OCI-M2 (cell line): ENCODE measurements around the gene HES5.
"Not testable (repeated sequence)": the region's sequence is repeated elsewhere in the genome, so short reads cannot be mapped to it uniquely, and the experiment has no call there.

Experiments used
- DNase-seq: peaks from one replicate; lab custom pipeline; 2025; ENCODE audit not compliant: unreplicated experiment; lab: John Stamatoyannopoulos, UW

Gene HES5

DNA sequence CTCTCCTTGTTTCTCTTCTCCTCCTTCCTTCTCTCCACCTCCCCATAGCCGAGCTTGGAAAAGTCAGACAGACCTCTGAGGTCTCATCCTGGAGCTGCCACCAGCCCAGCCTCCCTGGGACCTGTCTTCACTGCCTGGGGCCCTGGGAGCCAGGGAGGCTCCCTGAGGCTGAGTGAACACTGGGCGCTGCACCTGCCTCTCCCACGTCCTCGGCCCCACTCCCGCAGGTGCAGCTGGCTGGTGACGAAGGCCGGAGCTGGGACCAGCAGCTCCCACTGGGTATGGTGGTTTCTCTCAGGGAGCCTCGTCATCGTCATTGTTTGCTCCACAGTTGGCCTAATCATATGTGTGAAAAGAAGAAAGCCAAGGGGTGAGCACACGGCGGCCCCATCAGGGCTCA, 31.4 kb upstream of the HES5 start:
- DNase-seq = no peak

DNA sequence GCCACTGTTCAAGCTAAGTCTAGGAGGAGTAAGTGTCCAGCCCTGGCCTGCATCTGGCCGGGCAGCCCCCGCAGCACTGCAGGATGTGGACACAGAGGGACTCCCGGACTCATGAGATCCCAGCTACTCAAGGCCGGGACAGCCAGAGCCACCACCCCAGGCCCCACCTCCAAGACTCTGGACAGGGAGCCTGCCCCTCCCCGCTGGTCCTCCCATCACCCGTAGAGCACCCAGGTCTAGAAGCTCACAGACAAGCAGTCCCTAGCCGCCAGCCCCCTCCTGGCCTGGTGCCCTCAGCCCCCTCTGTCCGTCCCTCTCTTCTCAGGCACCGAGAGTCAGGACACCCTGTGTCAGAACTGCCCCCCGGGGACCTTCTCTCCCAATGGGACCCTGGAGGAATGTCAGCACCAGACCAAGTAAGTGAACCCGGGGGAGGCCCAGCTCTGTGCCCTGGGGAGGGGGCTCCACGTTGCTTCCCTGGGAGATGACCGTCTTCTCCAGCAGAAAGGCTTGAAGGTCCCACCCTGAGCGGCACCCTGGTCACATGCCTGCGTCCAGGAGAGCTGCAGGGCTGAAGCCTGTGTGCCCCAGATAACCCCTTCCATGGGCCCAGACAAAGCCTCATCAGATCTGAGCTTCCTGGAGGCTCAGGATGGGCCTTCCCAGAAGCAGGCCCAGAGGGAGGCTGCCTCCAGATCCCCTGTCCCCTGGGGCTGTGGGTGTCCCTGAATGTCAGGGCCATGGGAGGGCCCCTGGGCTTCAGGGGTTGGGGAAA, 30.4 kb upstream of the HES5 start:
- DNase-seq = no peak

DNA sequence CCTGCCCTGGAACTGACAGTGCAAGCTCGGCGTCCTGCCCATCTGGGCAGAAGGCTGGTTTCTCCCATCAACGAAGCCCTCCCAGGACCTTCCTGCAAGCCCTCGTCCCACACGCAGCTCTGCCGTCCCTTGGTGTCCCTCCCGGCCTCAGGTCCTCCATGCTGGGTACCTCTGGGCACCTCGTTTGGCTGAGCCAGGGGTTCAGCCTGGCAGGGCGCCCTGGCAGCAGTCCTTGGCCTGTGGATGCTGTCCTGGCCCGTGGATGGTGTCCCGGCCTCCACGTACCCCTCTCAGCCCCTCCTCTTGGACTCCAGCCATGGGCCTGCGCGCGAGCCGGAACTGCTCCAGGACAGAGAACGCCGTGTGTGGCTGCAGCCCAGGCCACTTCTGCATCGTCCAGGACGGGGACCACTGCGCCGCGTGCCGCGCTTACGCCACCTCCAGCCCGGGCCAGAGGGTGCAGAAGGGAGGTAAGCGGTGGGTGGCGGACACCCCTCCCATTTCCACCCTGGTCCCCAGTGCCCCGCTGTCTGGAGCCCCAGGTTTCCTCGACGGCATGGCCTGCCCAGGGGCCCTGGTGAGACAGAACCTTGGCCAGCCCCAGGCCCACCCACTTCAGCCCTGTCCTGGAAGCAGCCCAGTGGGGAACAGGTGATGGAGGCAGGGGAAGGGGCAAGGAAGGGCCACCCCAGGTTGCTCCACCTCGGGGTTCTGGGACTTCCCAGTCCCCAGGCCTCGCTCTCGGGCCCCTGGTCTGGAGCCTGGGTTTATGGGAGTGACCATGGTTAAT, 29.6 kb upstream of the HES5 start:
- DNase-seq = no peak

DNA sequence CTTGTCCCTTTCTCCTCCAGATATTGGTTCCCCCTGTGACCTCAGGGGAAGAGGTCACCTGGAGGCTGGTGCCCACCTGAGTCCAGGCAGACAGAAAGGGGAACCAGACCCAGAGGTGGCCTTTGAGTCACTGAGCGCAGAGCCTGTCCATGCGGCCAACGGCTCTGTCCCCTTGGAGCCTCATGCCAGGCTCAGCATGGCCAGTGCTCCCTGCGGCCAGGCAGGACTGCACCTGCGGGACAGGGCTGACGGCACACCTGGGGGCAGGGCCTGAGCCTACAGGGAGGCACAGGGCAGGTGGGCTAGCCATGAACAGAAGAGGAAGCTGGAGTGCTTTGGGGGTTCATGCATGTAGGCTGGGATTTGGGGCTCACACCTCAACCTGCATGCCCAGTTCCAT, 28.8 kb upstream of the HES5 start:
- DNase-seq = no peak

DNA sequence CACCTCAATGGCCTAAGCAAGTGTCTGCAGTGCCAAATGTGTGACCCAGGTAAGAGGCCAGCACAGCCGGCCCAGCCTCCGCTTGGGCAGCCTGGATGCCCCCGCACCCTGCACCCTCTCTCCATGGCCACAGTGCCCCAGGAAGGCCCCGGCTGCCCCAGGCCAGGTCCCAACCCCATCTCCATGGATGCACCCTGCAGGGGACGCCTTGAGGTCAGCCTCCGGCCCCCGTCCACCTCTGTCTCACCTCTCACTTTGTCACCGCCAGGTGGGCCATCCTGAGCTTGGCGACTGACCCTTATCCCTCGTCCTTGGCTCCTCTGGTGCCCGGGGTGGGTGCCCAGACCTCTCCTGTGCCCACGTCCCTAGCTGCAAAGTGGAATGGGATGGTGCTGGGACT, 28.4 kb upstream of the HES5 start:
- no peak for DNase-seq

DNA sequence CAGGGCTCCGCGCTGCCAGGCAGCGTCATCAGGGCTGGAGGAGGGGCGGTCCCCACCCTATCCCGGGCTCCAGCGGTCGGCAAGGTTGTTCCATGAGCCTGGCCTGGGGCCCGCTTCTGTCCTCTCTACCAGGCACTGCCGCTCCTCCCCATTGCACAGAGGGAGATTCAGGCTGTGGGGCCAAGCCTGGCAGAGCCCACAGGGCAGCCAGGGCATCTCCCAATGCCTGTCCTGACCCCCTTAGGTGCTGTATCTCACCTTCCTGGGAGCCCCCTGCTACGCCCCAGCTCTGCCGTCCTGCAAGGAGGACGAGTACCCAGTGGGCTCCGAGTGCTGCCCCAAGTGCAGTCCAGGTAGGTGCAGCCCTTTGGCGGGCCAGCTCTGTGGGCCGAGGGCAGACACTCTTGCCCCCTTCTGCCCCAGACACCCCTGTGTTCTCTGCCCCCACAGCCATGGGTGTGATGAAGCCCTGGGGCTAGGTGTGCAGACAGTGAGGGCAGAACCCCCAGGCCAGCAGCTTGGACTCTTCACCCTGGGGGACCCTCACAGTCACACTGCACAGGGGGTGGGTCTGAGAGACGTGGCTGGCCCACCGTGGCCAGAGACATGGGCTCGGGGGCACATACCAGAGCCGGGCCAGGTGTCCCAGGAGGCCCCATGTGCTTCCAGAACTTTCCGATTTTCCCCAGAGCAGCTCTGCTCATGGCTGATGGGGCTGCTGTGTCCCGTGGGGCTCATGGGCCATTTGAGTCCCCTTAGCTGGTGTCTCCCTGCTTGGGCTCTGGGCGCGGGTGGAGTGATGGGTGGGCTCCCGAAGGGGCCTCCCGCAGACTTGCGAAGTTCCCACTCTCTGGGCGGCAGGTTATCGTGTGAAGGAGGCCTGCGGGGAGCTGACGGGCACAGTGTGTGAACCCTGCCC, 27.7 kb upstream of the HES5 start:
- no peak for DNase-seq

DNA sequence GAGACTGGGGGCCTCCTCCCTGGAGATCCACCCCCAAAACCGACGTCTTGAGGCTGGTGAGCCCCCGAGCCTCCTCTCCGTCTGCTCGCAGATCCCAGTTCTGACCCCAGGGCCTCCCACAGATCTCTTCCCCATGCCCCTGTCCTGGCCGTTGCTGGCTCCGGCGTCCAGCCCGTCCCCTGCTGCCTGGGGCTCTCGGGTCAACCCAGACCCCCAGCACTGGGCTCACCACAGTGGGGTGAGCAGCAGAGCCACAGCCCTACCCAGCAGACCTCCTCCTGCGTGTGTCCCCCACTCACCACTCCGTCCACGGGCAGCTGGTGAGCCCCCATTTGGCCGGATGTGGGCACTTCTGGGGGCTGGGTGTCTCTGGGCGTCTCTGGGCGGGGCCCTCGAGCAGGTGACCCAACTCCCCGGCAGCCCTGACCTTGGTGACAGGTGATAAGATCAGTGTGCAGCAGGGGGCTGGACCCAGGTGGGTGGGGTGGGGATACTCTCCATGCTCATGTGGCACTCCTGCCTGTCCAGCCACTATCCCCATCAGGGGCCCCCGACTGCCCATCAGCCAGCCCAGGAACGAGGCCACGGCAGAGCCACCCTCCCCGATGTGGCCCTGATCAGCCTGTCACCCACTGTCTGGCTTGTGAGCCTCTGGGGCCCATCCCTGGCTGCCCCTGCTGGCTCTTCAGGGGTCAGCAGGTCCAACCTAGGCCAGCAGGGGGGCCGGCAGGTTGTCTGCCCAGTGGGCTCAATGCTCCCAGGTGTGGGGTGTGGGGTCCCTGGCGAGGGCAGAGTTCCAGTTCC, 26.8 kb upstream of the HES5 start:
- DNase-seq = no peak

DNA sequence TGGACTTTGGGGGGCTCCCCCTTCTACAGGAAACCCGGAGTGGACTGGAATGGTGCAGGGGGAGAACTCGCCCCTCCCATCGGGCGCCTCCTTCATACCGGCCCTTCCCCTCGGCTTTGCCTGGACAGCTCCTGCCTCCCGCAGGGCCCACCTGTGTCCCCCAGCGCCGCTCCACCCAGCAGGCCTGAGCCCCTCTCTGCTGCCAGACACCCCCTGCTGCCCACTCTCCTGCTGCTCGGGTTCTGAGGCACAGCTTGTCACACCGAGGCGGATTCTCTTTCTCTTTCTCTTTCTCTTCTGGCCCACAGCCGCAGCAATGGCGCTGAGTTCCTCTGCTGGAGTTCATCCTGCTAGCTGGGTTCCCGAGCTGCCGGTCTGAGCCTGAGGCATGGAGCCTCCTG, 26.2 kb upstream of the HES5 start, which contains the start of gene TNFRSF14:
Gene TNFRSF14 (plus strand): TSS at position 95 of the 401 bp plus-strand sequence. CDS start 294 bp downstream, at position 389.
- DNase-seq = no peak

DNA sequence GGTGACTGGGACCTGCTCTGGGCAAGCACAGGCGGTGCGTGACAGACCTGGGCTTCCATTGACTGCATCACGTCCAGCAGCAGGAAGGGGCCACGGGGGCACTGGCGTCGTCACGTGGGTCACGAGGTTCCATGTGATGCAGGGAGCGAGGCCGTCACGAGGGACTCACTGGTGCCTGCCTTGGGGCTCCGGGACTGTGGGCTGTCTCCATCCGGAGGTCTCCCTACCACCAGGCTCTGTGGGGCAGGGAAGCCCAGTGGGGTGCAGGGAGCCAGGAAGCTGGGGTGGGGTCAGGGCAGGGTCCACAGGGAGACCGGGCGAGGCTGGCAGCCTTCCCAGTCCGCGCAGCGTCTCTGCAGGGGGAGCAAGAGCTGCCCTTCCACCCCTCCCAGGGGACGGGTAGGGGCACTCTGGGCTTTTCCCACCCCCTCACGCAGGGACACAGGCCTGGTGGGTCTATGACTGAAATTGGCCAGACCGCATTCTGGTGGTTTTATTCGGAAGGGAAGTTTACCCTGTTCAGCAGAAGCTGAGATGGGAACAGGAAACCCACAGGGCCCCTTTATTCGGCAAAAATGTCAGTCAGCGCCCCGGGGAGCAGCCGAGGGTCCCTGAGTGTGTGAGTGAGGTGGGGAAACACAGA, 25.7 kb upstream of the HES5 start:
- DNase-seq = no peak

DNA sequence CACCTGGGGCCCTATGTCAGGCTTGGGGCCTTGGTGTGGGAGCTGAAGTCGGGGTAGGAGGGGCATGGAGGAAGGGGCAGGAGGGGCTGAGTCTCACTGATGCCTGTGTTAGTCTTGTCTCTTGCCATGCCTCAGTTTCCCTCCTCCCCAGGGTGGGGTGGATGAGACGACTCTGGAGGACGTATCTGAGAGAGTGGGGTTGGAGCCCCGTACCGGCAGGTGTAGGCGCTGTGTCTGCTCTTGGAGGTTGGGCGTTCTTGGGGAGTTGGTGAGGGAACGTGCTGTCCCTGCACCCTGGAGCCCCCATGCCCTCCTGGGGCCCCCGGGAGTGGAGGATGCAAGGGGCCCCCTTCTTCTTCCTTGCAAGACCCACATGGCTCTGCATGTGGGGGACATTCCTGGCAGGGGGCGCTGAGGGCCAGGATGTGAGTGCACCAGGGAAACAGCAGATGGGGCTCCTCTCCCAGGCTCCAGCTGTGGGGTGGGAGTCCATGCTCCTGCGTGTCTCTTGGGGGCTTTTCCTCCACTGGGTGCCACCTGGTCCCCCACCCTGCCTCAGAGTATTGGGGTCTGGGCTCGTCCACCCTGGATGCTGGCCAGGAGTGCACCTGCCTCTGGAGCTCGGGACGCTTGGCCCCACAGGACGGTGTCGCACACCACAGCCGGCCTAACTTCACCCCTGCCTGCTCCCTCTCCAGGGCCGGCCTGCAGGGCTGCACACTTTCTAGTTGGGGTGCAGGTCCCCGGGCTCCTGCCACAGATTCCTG, 24.7 kb upstream of the HES5 start:
- no peak for DNase-seq

DNA sequence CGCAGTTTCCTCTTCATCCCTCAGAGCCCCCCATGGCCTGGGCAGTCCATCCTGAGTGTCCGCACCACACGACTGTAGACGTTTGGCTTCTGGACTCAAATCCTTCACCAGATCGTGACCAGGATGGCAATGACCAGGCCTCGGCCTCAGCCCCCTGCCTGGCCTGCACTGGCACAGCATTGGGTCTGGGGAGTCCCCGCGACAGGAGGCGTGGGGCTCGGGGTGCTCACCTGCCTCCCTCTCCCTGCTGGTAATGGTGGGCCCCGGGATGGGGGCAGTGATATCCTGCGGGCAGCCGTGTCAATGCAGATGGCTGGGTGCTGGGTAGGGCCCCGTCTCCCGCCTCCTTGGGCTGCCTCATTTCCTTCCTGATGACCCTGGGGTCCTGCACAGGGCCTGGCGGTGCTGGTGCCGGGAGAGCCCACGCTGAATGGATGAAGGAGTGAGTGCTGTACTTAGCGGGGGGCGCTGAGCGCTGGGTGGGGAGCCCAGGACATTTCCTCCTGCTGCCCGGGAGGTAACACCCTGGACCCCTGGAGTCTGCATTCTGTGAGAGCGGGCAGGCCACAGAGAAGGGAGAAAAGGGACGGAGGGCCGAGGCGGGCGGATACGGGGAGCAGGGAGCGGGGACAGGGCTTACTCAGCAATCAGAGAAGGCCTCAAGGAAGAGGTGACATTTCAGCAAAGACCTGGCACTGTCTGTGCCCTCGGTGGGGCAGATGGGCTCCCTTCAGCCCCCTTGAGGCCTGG, 24.0 kb upstream of the HES5 start:
- no peak for DNase-seq

DNA sequence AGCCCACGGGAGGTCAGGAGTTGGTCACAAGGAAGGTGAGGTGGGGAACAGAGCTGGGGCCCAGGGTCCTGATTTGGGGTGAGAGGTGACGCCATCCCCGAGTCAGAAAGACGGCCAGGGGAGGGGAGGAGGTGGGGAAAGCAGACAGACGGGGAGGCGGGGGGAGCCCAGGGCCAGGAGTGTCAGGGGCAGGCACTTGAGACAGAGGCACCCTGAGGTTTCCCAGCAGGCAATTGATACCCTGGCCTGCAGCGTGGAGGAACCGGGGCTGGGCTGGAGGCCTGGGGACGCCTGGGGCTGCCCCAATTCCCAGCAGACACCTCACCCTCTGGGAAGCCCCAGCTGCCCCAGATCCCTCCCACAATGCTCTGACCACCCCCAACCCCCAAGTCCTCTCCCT, 23.0 kb upstream of the HES5 start:
- DNase-seq = not testable (repeated sequence)

DNA sequence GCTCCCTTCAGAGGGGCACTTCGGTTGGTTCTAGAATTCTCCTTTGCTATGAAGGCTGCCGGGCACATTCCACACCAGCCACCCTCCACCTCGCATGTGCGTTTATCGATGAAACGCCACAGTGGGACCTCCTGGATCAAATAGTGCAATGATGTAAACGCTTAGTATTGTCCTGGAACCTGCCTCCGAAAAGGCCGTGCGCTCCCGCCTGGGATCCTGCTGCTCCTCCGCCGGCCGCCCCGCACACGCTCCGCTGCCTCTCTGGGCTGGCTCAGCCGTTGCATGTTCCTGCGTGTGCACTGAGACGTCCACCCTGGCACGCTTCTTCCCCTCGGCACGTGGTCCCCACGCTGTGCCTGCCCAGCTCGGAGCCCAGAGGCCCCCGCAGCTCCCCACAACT, 22.1 kb upstream of the HES5 start:
- DNase-seq = no peak

DNA sequence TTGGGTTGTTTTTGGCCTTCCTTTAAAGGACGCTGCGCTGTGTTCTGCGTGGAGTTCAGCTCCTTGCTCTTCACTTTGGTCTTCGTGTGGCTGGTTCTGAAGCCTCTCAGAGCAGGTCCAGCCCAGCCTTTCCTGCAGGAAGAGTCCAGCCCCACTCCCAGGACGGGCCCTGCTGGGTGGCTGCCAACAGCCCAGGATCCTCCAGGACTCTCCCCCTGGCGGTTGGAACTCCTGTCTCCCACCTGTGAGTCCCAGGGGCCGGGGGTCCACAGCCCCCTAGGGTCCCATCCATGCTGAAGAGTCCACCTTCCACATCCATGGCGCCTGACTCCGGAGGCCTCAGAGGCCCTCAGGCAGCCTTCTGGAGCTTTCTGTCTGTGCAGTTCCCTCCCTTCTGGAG, 21.5 kb upstream of the HES5 start:
- DNase-seq = not testable (repeated sequence)

DNA sequence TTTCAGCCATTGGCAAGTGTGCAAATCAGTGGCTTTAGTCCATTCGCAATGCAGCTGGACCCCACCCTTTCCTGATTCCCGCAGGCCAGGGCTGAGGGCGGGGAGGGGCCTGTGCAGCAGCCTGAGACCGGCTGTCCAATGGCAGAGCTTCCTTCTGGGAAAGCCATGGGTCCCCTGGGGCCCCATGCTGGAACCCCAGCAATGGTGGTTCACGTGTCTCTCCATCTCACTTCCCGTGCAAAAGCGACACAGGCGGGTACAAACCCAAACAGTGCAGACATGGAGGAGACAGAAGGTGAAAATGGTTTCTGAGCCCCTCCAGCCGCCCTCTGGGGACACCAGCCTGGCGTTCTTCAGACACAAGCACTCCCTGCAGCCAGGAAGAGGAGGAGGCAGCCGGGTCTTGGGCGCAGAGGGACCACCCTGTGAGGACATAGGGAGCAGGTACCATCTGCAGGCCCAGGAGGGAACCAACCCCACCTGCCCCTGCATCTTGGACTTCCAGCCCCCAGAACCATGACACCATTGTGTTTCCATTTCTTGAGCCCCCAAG, 20.3 kb upstream of the HES5 start:
- DNase-seq = not testable (repeated sequence)

DNA sequence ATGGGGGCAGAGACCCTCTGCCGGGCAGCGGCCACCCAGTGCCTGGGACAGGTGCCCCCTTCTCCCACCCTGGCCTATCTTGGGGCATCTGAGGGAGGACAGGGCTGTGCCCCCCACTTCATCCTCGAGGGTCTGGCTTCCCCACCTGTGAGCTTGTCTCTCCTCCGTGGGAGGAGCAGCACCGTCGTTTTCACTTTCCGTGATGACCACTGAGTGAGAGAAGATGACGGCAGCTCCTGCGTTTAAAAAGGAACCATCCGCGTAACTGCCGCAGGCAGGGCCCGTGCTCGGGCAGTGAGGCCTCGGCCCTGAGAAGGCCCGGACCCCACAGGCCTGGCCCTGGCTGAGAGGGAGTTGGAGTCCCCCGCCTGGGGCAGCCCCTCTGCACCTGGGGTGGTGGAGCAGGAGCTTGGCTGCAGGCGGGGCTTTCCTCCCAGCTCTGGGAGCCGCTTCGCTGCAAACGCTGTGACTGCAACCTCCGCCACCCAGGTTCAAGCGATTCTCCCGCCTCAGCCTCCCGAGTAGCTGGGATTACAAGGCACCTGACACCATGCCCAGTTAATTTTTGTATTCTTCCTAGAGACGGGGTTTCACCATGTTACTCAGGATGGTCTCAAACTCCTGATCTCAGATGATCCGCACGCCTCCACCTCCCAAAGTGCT, 19.4 kb upstream of the HES5 start:
- DNase-seq = not testable (repeated sequence)

DNA sequence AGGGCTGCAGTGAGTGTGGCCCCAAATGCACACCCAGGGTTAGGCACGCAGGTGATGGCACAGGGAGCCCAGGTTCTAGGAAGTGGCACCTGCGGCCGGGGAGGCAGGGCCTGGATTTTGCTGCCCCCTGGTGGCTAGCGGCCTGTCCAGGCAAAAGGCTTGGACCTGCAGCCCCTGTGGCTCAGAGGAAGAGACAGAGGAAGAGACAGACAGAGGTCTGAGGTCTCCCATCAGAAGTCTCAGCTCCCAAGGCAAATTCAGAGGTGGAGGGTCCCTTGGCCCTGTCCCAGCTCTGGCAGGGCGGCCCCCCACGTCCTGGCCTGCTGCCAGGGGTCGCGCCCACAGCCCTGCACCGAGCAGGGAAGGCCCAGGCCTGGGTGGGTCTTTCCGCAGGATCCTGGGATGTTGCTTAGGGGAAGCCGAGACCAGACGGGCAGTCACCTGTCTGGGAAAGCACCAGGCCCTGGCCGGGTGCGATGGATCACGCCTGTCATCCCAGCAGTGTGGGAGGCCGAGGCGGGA, 18.1 kb upstream of the HES5 start:
- no peak for DNase-seq
